SK-N-MC (cell line): ENCODE results near the gene HOXC6.

Source experiments
- EZH2 ChIP-seq: fragments of 200-600 bp; sonication (generic); IDR thresholded peaks from one replicate; pipeline ENCODE4 v1.6.1; 2017; ENCODE audit warnings: antibody characterized with exemption
- FOXP2 ChIP-seq: optimal IDR thresholded peaks from 2 replicates; pipeline ENCODE3; 2011; ENCODE audit warnings: mild to moderate bottlenecking, moderate library complexity; ENCODE audit not compliant: insufficient read depth; ENCODE audit errors: extremely low read length, control extremely low read depth
- POLR2AphosphoS5 ChIP-seq: IDR thresholded peaks from 2 replicates; pipeline ENCODE4 v1.6.1; 2012; ENCODE audit warnings: mild to moderate bottlenecking, low read depth, low read length, borderline replicate concordance

DNA sequence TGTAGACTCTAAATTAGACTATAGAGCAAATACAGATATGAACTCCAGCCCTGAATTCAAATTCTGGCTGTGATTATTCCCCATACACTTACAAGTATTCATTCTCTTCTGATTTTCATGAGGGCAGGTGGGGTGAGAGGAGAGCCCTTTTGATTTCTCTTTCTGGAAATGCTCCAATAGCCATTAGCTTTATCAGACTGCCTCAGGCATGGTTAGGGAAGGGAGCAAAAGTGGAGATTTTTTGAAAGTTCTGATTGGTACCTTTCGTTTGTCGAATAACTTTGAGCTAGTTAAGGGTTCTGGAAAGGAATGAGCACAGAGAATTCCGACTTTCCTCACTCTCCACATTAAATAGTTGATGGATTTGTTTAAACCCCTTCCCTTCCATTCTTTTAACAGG is 12.4 kb downstream of the HOXC6 start:
- no peak for TF ChIP-seq POLR2AphosphoS5
- no peak for TF ChIP-seq EZH2
- TF ChIP-seq FOXP2: no peak
